ENCODE data around the gene PTPRQ.

- TF ChIP-seq POLR2A (IDR thresholded peaks at IDR 0.05): no peak
- TF ChIP-seq CTCF (IDR thresholded peaks at IDR 0.05): no peak
Measured at GRCh38 chr12:80415466-80415865, 28.6 kb upstream of the PTPRQ start.

All from tibial nerve (tissue), 3 donors.